Measurements from ENCODE around the gene ABHD6. TPM values are rescaled to one million over a fixed set of nuclear protein-coding genes. Genes with fewer than 3 reads are reported as not detected.
"Not testable (repeated sequence)": the region's sequence is repeated elsewhere in the genome, so short reads cannot be mapped to it uniquely, and the experiment has no call there.

Gene ABHD6
- total RNA-seq, 2 experiments from 2014 or later: 3.3 to 3.7 TPM

DNA sequence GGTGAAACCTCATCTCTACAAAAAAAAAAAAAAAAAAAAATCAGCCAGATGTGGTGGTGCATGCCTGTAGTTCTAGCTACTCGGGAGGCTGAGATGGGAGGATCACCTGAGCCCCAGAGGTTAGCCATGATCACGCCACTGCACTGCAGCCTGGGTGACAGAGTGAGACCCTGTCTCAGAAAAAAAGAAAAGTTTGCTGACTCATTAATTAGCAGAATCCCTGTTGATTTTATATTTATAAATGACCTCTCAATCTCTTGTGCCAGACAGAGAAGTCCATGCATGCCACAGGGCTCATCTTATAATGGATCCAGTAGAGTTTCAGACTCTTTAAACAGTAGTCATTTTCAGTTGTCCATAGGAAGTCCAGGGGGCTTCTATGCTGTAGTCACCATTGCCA, 32.9 kb downstream of the ABHD6 start:
- ChIA-PET POLR2A (no interaction called here), CTCF (interaction anchor here (0.8 kb wide), 1 partner anchor 29 kb away, joined by 3 read pairs; no protein-coding TSS in a partner anchor)
- Mint-ChIP-seq H3K27me3 (no peaks in the 10 kb centered on the region), H3K4me1 (ENCODE audit: low read depth) (peaks cover 11% of the 10 kb centered on the region), H3K9me3 (no peaks in the 10 kb centered on the region), H3K36me3 (ENCODE audit: low read depth) (peaks cover 10% of the 10 kb centered on the region), H3K4me3 (no peak overlapping the region), H3K27ac (no peak overlapping the region)
- no peak for DNase-seq
- ATAC-seq: no peak
- intact Hi-C loops (cut with micrococcal nuclease): no loop called here
- TF ChIP-seq, protein P1, sequence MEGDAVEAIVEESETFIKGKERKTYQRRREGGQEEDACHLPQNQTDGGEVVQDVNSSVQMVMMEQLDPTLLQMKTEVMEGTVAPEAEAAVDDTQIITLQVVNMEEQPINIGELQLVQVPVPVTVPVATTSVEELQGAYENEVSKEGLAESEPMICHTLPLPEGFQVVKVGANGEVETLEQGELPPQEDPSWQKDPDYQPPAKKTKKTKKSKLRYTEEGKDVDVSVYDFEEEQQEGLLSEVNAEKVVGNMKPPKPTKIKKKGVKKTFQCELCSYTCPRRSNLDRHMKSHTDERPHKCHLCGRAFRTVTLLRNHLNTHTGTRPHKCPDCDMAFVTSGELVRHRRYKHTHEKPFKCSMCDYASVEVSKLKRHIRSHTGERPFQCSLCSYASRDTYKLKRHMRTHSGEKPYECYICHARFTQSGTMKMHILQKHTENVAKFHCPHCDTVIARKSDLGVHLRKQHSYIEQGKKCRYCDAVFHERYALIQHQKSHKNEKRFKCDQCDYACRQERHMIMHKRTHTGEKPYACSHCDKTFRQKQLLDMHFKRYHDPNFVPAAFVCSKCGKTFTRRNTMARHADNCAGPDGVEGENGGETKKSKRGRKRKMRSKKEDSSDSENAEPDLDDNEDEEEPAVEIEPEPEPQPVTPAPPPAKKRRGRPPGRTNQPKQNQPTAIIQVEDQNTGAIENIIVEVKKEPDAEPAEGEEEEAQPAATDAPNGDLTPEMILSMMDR (IDR thresholded peaks at IDR 0.05): no peak

DNA sequence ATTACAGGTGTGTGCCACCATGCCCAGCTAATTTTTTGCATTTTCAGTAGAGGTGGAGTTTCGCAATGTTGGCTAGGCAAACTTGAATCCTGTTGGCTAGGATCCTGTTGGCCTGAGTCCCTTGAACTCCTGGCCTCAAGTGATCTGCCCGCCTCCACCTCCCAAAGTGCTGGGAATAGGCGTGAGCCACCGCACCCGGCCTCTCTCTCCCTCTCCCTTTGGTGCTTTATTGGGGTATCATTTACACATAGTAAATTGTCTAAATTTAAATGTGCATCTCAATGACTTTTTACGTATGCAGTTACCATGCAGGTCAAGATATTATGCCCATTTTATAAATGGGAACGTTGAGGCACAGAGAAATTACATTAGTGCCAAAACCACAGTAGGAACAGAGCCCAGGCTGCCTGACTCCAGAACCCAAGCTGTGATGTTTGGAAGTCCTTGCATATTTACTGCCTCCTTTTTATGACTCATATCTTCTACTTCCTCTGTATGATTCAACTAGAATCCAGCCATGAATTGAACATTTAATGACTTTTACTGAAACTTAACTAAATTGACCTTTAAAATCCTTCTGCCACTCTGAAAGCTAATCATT, 34.4 kb downstream of the ABHD6 start:
- peak; percentile 92 for ATAC-seq
- Mint-ChIP-seq H3K27me3 (no peaks in the 10 kb centered on the region), H3K27ac (peak overlapping the region; percentile 69), H3K4me1 (ENCODE audit: low read depth) (peaks cover 11% of the 10 kb centered on the region), H3K36me3 (ENCODE audit: low read depth) (peaks cover 23% of the 10 kb centered on the region), H3K9me3 (peaks cover 2% of the 10 kb centered on the region), H3K4me3 (no peak overlapping the region)
- intact Hi-C loops (cut with micrococcal nuclease): no loop called here
- POLR2A ChIA-PET: no interaction called here
- CTCF ChIA-PET: interaction anchor here (0.8 to 1.6 kb wide), 2 partner anchors 35 to 220 kb away, joined by 3 to 9 read pairs; partner anchors contain the start of genes HTD2, KCTD6 and RPP14
- TF ChIP-seq, protein P1 (IDR thresholded peaks at IDR 0.05): no peak
- peak; percentile 17 for DNase-seq

DNA sequence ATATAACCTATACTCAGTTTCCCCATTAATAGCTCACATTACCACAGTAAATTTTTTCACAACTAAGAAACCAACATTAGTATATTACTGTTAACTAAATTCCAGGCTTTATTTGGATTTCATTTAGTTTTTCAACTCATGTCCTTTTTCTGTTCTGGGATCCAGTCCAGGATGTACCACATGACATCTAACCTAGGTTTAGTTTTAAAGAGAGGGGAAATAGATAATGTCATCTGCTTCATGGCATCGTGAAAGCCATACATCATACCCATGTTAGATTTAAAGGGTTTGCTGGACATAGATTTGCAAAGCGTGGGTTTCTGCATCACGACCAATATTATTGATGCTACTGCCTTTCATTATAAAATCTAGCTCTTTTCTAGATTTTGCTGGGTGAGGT, 35.3 kb downstream of the ABHD6 start:
- CTCF ChIA-PET: no interaction called here
- no peaks in the 10 kb centered on the region for H3K27me3 Mint-ChIP-seq
- intact Hi-C loops (cut with micrococcal nuclease): no loop called here

DNA sequence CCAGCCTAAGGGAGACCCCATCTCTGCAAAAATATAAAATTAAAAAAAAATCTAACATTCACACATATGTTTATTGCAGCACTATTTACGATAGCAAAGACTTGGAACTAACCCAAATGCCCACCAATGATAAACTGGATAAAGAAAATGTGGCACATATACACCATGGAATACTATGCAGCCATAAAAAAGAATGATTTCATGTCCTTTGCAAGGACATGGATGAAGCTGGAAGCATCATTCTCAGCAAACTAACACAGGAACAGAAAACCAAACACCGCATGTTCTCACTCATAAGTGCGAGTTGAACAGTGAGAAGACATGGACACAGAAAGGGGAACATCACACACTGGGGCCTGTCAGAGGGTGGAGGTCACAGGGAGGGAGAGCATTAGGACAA, 35.8 kb downstream of the ABHD6 start:
- H3K27ac Mint-ChIP-seq; H3K27me3 Mint-ChIP-seq; intact Hi-C loops (cut with micrococcal nuclease); H3K4me3 Mint-ChIP-seq; ATAC-seq; CTCF ChIA-PET; H3K9me3 Mint-ChIP-seq; DNase-seq: not testable (repeated sequence)
- peaks cover 11% of the 10 kb centered on the region for H3K4me1 Mint-ChIP-seq (ENCODE audit: low read depth)
- H3K36me3 Mint-ChIP-seq (ENCODE audit: low read depth): peaks cover 25% of the 10 kb centered on the region
- POLR2A ChIA-PET: interaction anchor here (0.6 kb wide), 1 partner anchor 200 kb away, joined by 3 read pairs; no protein-coding TSS in a partner anchor

More for the DNA sequence above, 35.3 kb downstream of the ABHD6 start:
- Mint-ChIP-seq H3K4me3 (no peak overlapping the region), H3K9me3 (peaks cover 2% of the 10 kb centered on the region), H3K4me1 (ENCODE audit: low read depth) (peaks cover 11% of the 10 kb centered on the region), H3K36me3 (ENCODE audit: low read depth) (peaks cover 25% of the 10 kb centered on the region), H3K27ac (peak overlapping the region; percentile 46)
- POLR2A ChIA-PET: interaction anchor here (0.6 kb wide), 1 partner anchor 200 kb away, joined by 3 read pairs; no protein-coding TSS in a partner anchor
- ATAC-seq (no peak), DNase-seq (no peak)
- TF ChIP-seq, protein P1 (IDR thresholded peaks at IDR 0.05): no peak

DNA sequence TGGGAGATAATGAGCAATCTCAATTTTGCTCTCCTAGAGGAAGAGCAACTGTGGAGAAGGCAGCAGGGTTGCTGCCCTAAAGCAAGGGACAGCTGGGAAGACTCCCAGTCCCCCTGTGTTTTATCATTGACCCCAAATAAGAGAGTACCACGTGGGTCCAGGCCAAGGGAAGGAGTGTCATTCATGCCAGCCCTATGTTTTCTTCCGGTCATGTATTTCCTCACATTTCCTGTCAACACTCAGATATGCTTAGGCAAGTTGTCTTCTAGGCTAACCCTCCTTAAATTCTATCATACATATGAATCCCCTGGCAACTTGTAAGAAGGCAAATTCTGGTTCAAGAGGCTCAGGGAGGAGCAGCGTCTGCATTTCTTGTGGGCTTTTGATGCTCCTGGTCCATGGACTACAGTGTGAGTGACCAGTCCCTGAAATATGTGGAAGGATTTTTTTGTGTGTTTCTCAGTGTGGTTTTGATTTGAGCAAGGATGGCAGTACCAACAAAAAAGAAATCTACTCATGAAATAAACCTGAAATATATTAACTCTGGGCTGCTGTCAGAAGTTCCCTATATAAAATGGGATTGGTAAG, 36.5 kb downstream of the ABHD6 start:
- TF ChIP-seq, protein P1 (IDR thresholded peaks at IDR 0.05): no peak
- Mint-ChIP-seq H3K27me3 (no peaks in the 10 kb centered on the region), H3K4me3 (no peak overlapping the region), H3K4me1 (ENCODE audit: low read depth) (peaks cover 11% of the 10 kb centered on the region), H3K27ac (no peak overlapping the region), H3K9me3 (peaks cover 2% of the 10 kb centered on the region), H3K36me3 (ENCODE audit: low read depth) (peaks cover 30% of the 10 kb centered on the region)
- DNase-seq (no peak), ATAC-seq (no peak)
- POLR2A ChIA-PET: no interaction called here
- CTCF ChIA-PET: interaction anchor here (1.3 kb wide), 1 partner anchor 21 kb away, joined by 4 read pairs; no protein-coding TSS in a partner anchor
- intact Hi-C loops (cut with micrococcal nuclease): no loop called here
